HAP-1 (cell line): ENCODE results near the gene RAD51AP2.
"Not testable (repeated sequence)": the region's sequence is repeated elsewhere in the genome, so short reads cannot be mapped to it uniquely, and the experiment has no call there.

Source experiments
- DNase-seq, 2 experiments: peaks; one replicate each; pipeline ENCODE4 v3.0.0-alpha.2; 2016 to 2020; ENCODE audit warnings: low spot score in 2 of 2
- H3K27me3 ChIP-seq: fragments of 250-450 bp; sonication (Bioruptor Pico); 2 replicates; pipeline ENCODE4 v1.5.1; 2020; ENCODE audit warnings: low read depth, mild to moderate bottlenecking, moderate library complexity
- H3K36me3 ChIP-seq: fragments of 250-450 bp; sonication (Bioruptor Pico); replicated peaks from 2 replicates; pipeline ENCODE4 v1.5.1; 2020; ENCODE audit warnings: mild to moderate bottlenecking
- H3K4me1 ChIP-seq: fragments of 250-450 bp; sonication (Bioruptor Pico); 2 replicates; pipeline ENCODE4 v1.5.1; 2020; ENCODE audit warnings: mild to moderate bottlenecking
- H3K4me3 ChIP-seq: fragments of 250-450 bp; sonication (Bioruptor Pico); 2 replicates; pipeline ENCODE4 v1.5.1; 2020; ENCODE audit warnings: mild to moderate bottlenecking, moderate library complexity
- H3K9me3 ChIP-seq: fragments of 250-450 bp; sonication (Bioruptor Pico); 2 replicates; pipeline ENCODE4 v1.5.1; 2020; ENCODE audit warnings: mild to moderate bottlenecking, moderate library complexity
- in situ Hi-C: fragments of 300-500 bp; cut with MboI; formaldehyde crosslinking; loops from 3 replicates; pipeline ENCODE4 v1.14.3; 2020; ENCODE audit warnings: low sequenced_read_pairs, inconsistent platforms, mixed read lengths

The RAD51AP2 gene

GRCh38 chr2:17518212-17519154, at the start of gene RAD51AP2:
Gene RAD51AP2 (minus strand): TSS chr2:17518440. CDS start chr2:17518415, 25 bp downstream.
- no peaks in the 10 kb centered on the region; the same call in 1 of the 2 replicates for H3K4me1 ChIP-seq
- H3K27me3 ChIP-seq = no peaks in the 10 kb centered on the region
- peak within 1 kb of the TSS; percentile 19 for H3K4me3 ChIP-seq
- H3K36me3 ChIP-seq = no peaks in the 10 kb centered on the region
- DNase-seq = peak; percentile 28 to 79
- in situ Hi-C loops = no loop called here
- no peaks in the 10 kb centered on the region for H3K9me3 ChIP-seq

GRCh38 chr2:17565726-17566125, 47.5 kb upstream of the RAD51AP2 start:
- H3K4me1 ChIP-seq, DNase-seq, H3K27me3 ChIP-seq, H3K4me3 ChIP-seq, H3K36me3 ChIP-seq, H3K9me3 ChIP-seq, in situ Hi-C loops: not testable (repeated sequence)

GRCh38 chr2:17558878-17559277, 40.6 kb upstream of the RAD51AP2 start:
- Histone ChIP-seq H3K4me3 (no peak overlapping the region), H3K27me3 (no peaks in the 10 kb centered on the region), H3K4me1 (peaks cover 40% of the 10 kb centered on the region), H3K9me3 (no peaks in the 10 kb centered on the region), H3K36me3 (no peaks in the 10 kb centered on the region)
- no peak for DNase-seq
- in situ Hi-C loops = no loop called here

GRCh38 chr2:17558053-17558452, 39.8 kb upstream of the RAD51AP2 start:
- Histone ChIP-seq H3K4me1 (peaks cover 40% of the 10 kb centered on the region), H3K27me3 (no peaks in the 10 kb centered on the region), H3K9me3 (no peaks in the 10 kb centered on the region), H3K4me3 (no peak overlapping the region), H3K36me3 (no peaks in the 10 kb centered on the region)
- DNase-seq = no peak
- in situ Hi-C loops = no loop called here

GRCh38 chr2:17557596-17557995, 39.4 kb upstream of the RAD51AP2 start:
- no peak overlapping the region for H3K4me3 ChIP-seq
- H3K27me3 ChIP-seq = no peaks in the 10 kb centered on the region
- in situ Hi-C loops = no loop called here
- no peaks in the 10 kb centered on the region for H3K36me3 ChIP-seq
- peaks cover 40% of the 10 kb centered on the region for H3K4me1 ChIP-seq
- DNase-seq = peak in 1 of 2 experiments; percentile 86
- H3K9me3 ChIP-seq = no peaks in the 10 kb centered on the region

GRCh38 chr2:17555150-17555549, 36.9 kb upstream of the RAD51AP2 start:
- Histone ChIP-seq H3K36me3 (no peaks in the 10 kb centered on the region), H3K4me1 (peaks cover 35% of the 10 kb centered on the region), H3K4me3 (no peak overlapping the region), H3K27me3 (no peaks in the 10 kb centered on the region), H3K9me3 (no peaks in the 10 kb centered on the region)
- in situ Hi-C loops = no loop called here
- DNase-seq = no peak

- Histone ChIP-seq H3K27me3 (peaks cover 2% of the 10 kb centered on the region), H3K36me3 (no peaks in the 10 kb centered on the region), H3K9me3 (no peaks in the 10 kb centered on the region), H3K4me3 (no peak overlapping the region), H3K4me1 (no peaks in the 10 kb centered on the region; the same call in 1 of the 2 replicates)
- DNase-seq = no peak
- in situ Hi-C loops = no loop called here
Observed at GRCh38 chr2:17550907-17551306, 32.7 kb upstream of the RAD51AP2 start.

- Histone ChIP-seq H3K36me3 (no peaks in the 10 kb centered on the region), H3K4me3 (no peak overlapping the region), H3K9me3 (no peaks in the 10 kb centered on the region), H3K4me1 (no peaks in the 10 kb centered on the region; the same call in 1 of the 2 replicates), H3K27me3 (peaks cover 5% of the 10 kb centered on the region)
- DNase-seq = no peak
- in situ Hi-C loops = no loop called here
Observed at GRCh38 chr2:17547737-17548136, 29.5 kb upstream of the RAD51AP2 start.

- H3K36me3 ChIP-seq = no peaks in the 10 kb centered on the region
- H3K27me3 ChIP-seq = peaks cover 5% of the 10 kb centered on the region
- no peak for DNase-seq
- in situ Hi-C loops = no loop called here
- H3K4me1 ChIP-seq = no peaks in the 10 kb centered on the region; the same call in 1 of the 2 replicates
- no peak overlapping the region for H3K4me3 ChIP-seq
- no peaks in the 10 kb centered on the region for H3K9me3 ChIP-seq
Observed at GRCh38 chr2:17547237-17547636, 29.0 kb upstream of the RAD51AP2 start.

GRCh38 chr2:17545680-17546613, 27.7 kb upstream of the RAD51AP2 start:
- no peaks in the 10 kb centered on the region for H3K9me3 ChIP-seq
- in situ Hi-C loops = no loop called here
- H3K36me3 ChIP-seq = no peaks in the 10 kb centered on the region
- H3K4me3 ChIP-seq = no peak overlapping the region
- H3K27me3 ChIP-seq = peaks cover 8% of the 10 kb centered on the region
- no peaks in the 10 kb centered on the region; the same call in 1 of the 2 replicates for H3K4me1 ChIP-seq
- DNase-seq = no peak

- DNase-seq = no peak
- Histone ChIP-seq H3K27me3 (peaks cover 9% of the 10 kb centered on the region), H3K4me1 (no peaks in the 10 kb centered on the region; the same call in 1 of the 2 replicates), H3K4me3 (no peak overlapping the region), H3K36me3 (no peaks in the 10 kb centered on the region), H3K9me3 (no peaks in the 10 kb centered on the region)
- in situ Hi-C loops = no loop called here
Observed at GRCh38 chr2:17544256-17544655, 26.0 kb upstream of the RAD51AP2 start.

- H3K9me3 ChIP-seq = no peaks in the 10 kb centered on the region
- peaks cover 13% of the 10 kb centered on the region for H3K27me3 ChIP-seq
- no peak overlapping the region for H3K4me3 ChIP-seq
- DNase-seq = no peak
- H3K36me3 ChIP-seq = no peaks in the 10 kb centered on the region
- no peaks in the 10 kb centered on the region; the same call in 1 of the 2 replicates for H3K4me1 ChIP-seq
- in situ Hi-C loops = no loop called here
Observed at GRCh38 chr2:17543848-17544247, 25.6 kb upstream of the RAD51AP2 start.

- DNase-seq = no peak
- Histone ChIP-seq H3K4me1 (no peaks in the 10 kb centered on the region; the same call in 1 of the 2 replicates), H3K4me3 (no peak overlapping the region), H3K27me3 (peaks cover 15% of the 10 kb centered on the region), H3K9me3 (no peaks in the 10 kb centered on the region), H3K36me3 (no peaks in the 10 kb centered on the region)
- in situ Hi-C loops = no loop called here
Observed at GRCh38 chr2:17543131-17543660, 25.0 kb upstream of the RAD51AP2 start.
